NCI-H1694 treated with DMSO at 0.1 percent for 48 hours (cell line): Measurements from ENCODE around the gene PHF19.

Experiments used
- DNase-seq: peaks from one replicate; lab custom pipeline; 2025; lab: John Stamatoyannopoulos, UW

Gene PHF19

DNA sequence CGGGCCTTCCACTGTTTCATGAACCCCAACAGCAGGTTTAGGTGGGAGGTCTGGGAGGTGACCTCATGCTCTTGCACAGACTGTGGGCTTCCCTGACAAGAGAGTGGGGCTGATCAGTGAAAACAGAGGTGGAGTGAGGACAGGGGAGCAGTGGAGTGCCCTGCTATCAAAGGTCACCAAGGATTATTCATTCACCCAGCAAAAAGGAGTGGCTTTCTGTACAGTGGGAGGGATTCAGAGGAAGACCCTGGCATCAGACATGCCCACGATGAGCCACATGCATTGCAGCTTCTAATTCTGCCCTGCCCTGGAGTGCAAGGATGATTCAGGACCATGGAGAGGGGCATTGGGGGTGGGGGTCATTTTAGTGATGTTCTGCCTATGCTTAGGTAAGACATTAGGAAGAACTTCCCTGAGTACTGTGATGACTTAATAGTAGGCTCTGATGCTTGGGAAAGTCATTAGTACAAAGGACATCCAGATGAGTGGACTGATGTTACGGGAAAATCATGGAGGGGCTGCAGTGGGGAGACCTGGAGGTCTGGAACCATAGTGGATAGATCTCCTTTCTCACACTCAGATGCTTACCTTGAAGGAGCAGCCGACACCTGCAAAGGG, 36.8 kb upstream of the PHF19 start:
- DNase-seq = no peak

DNA sequence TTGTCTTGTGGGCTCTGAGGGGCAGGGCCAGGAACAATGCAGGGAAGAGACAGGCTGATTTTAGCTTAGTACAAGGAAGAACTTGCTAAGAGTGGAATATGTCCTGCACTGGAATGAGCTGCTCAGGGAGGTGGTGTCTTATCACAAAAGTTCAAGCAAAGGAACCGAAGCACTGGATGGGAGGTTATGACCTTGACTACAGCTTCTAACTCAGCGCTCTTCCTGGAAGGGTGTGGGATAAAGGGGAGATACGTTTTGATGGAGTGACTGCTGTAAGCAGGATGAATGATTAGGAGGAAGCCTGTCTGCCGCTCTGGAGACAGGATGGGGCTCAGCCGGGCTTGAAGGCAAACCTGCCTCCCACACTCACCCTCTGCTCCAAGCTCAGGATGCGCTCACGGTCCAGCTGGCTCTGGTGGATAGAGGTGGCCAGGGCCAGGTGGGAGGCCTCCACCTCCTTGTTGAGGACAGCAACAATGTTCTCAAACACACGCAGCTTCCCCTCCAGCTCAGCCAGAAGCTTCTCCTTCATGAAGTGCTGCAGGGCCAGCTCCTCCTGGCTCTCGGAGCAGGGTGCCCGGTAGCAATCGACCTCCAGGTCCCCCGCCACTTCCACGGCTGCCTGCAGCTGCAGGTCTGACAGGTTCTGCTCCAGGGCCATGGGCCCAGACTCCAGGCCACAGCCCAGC, 36.1 kb upstream of the PHF19 start:
- DNase-seq = no peak

DNA sequence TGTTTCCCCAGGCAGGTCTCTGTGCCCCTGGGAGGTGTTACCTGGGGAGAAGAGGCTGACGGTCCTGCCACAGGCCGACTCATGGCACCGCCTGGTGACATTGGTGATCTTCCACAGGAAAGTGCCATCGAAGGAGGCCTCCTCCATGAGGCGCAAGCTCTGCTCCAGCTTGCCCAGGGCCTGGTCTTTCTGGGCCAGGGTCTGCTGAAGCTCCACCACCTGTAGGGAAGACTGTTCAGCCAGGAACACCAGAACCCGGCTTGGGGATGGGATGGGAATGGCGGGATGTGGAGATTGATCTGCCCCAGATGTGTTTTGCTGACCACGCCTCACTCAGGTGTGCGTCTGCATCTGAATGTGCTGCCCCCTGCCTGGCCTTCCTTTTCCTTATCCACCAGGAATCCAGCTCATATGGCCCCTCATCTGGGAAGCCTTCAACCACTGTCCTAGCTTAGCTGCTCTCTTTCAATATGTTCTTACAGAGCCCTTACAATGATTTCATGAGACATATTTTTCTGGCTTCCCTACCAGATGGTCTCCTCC, 34.4 kb upstream of the PHF19 start:
- no peak for DNase-seq

DNA sequence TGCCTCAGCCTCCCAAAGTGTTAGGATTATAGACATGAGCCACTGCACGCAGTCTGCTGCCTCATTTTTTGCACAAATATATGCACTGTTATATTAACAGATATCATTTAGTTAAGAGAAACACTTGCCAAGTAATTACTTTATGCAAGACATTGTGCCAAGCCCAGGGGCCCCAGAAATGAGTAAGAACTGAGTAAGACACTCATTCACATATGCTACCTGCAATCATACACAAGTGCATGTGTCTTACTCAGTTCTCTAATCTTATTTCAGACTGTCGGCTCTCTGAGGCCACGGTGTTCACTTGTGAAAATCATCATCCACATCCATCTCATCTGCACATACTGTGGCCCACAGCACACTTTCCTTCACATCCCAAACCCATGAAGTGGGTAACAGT, 33.7 kb upstream of the PHF19 start:
- DNase-seq = no peak

DNA sequence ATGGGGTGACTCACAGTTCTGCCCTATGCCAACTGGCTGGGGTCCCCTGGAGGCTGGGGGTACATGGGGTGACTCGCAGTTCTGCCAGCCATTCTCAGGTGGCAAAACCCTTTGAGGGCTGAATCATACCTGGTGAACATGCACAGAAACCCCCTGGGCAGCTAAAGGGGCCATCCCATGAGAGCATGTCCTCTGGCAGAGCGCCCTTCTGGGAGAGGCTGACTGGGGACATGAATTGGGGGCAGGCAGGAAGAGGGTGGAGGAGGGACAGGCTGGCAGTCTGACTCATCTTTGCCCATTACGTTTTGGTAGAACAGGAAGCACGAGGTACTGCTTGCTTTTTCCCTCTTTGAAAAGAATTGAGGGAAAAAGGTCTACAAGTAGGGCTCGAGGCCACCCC, 32.9 kb upstream of the PHF19 start:
- no peak for DNase-seq

DNA sequence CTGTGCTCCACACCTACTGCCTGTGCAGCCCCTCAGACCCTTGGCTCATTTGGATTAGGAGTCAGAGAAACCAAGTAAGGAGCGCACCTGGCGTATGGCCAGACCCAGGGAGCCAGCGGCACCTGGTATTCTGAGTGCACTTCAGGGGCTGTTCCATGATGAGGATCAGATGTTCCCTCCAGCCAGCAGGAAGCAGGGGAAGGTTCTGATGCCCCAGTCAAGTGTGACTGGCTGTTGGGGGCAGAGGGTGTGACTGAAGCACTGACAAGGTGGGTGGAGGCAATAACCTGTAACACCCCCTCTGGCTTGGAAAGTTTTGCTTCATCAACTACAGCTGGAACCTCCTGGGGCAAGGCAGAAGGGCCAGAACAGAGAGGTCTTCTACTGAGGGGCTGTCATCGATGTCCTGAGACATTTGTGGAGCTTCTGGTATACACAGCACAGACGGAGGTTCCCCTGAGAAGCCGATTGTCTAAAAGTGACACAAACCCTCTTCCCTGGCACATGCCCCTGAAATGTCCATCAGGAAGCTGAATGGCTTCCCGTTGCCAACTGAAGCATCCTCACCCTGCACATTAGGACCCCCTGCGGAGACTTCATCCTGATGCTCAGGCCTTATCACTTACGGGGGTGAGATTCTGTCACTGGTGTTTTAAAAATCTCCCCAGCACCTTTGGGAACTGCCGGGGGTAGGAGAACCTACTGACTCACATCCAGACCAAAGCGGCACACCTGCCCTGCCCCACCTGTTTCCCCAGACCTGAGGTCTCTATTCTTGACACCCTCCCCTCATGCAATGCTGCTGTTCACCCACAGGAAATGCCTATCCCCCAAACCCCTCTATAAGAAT, 28.6 kb upstream of the PHF19 start:
- no peak for DNase-seq

DNA sequence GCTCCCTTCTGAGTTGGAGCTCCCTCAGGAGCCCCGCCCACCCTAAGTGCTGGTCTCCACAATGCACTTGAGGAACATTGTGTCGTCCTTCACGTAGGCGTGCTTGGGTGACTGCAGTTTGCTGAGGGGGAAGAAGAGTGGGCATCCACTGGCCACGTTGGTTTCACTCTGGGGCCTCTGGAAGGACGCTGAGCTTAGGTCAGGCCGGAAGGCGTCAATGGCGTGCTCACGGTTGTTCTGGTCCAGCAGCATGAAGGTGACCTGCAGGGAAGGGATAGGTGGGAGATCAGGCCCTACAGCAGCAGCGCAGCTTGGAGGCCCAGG, 28.0 kb upstream of the PHF19 start:
- no peak for DNase-seq

DNA sequence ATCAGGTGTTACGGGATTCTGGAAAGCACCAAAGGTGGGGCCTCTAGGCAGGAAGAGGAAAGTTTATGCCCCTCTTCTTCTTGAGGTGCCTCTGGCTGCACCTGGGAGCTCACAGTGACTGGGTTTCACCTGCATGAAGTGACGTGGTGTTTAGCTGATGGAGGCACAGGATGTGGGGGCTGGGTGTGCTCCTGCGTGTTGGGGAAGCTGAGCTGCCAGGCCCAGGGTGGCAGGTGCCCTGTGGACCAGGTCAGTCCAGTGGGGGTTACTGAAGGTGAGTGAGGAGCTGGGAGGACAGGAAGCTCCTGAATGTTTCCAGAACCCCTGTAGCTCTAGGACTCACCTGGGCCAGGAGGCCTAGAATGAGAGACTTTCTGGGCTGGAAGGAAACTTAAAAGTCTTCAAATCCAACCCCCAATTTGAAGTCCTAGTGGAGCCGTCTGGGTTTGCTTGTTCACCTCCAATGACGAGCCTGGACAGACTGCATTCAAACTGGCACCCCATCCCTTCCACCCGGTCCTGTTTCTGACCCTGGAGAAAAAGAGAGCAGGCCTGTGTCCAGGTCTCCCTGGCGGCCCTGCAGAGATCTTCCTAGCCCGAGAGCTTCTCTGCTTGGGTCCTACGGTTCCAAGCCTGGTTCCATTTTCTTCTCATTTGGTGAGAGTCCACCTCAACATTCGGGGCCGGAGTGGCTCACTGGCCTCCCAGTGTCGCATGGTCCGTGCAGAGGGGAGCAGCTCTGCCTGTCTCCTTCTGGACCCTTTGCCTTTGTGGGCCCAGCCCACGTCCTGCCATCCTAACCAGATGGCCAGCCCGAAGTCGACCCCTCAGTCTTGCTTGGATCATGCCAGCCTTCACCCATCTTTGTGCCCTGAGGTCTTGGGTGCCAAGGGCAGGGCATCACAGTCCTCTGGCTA, 27.3 kb upstream of the PHF19 start:
- no peak for DNase-seq

DNA sequence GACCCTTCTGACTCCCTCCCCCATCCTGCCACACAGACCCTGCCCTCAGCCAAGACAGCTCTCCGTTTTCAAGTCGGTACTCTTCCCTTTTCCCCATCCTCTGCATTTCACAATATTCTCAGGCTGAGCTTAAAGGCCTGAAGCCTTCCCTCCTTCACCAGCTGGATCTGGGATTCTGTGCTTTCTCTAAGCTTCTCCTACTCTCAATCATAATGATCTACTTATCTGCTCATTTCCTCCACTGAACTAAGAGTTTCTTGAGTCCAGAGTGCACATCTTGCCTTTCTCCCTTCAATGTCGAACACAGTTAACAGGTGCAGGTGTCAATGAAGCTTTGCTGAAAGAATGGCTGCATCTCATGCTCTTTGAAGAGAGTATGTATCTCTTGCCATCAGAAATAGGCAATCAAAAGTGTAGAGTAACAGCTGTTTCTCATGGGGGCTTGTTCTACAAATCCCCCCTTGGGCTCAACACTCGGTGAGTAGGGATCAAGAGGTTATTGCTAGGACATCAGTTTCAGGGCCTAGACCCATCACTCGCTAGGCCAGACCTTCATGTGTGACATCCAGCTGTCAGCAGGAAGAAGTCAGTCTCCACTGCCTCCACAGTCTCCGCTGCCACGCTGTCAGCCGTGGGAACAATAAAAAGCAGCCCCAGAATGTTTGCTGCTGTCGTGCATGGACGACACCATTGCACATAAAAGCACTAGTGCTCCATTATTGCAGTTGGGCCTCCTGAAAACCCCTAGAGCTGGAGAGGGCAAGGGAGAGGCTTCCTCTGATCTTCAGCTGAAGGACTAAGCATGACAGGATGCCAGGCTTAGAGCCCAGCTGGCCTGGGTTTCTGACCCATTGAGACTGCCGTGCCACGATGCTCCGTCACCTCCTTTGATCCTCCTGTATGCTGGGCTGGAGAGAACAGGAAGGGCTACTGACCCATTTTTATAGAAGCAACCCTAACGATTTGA, 25.9 kb upstream of the PHF19 start:
- DNase-seq = no peak

DNA sequence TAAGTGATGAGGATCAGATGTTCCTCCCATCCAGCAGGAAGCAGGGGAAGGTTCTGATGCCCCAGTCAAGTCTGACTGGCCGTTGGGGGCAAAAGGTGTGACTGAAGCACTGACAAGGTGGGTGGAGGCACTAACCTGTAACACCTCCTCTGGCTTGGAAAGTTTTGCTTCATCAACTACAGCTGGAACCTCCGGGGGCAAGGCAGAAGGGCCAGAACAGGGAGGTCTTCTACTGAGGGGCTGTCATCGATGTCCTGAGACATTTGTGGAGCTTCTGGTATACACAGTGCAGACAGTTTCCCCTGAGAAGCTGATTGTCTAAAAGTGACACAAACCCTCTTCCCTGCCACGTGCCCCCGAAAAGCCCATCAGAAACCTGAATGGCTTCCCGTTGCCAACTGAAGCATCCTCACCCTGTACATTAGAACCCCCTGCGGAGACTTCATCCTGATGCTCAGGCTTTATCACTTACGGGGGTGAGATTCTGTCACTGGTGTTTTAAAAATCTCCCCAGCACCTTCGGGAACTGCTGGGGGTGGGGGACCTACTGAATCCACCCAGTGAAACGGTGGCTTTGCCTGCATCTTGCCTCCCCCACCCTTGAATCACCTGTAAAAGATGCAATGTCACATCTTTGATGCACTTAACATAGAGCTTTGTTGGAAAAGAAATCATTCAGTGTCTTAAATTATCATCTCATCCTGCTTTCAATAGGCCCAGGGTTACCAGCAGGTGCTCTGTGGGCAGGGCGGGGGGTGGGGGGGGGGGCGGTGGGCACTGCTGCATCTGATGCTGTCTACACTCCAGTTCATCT, 25.0 kb upstream of the PHF19 start:
- DNase-seq = no peak

DNA sequence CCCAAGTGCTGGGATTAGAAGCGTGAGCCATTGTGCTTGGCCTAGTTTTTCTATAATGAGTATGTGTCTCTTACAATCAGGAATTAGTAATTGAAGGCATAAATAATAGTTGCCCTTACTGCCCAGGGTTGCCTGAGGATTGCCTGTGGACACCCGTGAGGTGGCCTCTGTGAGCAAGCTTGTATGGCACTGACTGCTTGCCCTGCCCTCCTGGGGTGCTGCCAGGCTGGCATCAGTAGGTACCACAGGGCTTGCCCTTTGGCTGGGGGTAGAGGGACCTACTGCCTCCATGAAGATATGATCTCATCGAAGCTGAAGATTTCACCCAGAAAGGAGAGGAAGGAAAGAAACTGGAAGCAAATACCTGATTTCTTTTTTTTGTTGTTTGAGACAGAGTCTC, 23.8 kb upstream of the PHF19 start:
- no peak for DNase-seq

DNA sequence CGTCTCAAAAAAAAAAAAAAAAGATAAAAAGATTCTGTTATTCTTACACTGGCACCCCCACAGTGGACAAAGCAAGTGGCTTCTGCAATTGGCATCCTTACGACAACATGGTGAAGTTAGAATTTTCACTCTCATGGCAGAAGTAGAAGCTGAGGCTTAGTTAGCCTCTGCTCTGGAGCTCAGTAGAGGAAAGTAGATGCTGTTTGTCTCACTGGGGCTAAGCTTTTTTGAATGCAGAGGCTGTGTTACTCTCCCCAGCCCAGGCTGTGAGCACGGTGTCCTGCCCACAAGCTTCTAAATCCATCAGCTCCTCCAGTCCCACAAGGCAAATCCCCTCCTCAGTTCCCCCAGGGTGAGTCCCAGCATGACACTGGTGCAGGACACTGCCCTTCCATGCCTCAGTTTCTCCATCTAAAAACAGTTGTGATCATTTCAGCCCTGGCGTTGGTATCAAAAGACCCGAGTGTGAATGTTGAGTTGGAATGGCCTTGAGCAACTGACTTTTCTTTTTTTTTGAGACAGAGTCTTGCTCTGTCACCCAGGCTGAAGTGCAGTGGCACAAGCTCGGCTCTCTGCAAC, 22.6 kb upstream of the PHF19 start:
- DNase-seq = no peak

DNA sequence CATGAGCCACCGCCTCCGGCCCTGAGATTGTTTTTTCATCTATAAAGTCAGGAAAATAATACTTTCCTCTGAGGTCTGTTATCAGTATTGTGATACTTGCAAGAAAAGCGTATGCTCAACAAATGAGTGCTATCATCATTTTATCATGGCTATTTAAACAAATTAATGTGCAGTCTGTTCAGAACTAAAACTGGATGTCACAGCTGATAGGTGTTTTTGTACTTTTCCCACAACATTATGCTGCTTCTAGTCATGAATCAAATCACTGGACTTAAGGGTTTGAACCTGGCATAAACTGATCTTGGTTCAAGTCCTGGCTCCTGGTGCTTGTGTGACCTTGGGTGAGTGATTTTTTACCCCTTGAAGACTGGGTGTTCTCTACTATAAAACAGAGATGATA, 21.4 kb upstream of the PHF19 start:
- DNase-seq = no peak

DNA sequence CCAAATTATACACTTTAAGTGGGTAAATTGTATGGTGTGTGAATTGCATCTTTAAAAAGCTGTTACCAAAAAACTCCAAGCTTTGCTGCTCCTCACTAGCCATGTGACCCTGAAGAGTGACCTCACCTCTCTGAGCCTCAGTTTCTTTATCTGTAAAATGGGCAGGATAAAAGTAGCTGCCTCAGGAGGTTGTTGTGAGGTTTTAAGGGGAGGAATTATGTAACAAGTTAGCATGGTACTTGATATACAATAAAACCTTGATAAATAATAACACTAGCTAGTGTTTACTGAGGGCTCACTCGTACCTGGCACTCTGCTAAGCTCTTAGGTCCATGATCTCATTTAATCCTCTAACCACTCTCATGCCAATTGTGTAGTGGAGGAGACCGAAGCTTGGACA, 19.0 kb upstream of the PHF19 start:
- DNase-seq = no peak

DNA sequence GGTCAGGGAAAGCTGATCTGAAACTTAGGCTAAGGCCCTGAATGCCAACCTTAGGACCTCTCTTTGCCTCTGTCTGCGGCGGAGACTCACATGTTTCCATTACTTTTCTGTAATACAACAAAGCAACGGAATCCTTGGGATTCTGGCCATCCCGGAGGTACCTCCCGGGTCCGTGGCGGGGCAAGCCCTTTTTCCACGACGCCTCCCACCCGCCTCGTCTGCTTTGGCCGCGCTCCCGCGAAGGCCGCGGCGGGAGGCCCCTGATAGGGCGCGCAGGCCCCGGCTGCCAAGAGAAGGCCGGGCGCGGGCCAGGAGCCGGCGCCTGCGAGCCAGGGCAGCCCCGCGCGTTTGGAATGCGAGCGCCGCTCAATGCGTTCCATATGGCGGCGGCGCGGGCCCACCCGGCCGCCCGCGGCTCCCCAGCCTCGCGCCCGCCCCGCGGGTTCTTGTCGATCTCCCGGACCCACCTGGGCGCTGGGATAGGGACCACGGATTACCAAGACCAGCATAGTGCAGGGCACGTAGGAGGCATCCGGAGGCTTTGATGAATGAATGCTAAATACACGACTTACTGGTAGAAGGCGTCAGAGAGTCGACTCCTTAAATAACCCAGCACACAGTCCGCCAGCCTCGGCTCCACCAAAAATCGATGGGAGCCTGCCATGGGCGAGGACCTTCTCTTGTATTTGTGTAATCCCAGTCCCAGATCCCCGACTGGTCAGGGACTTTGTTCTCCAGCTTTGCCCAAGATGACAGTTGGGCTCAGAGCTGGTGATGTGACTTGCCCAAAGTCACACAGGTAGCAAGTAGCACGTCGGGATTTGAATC, 17.5 kb upstream of the PHF19 start:
- no peak for DNase-seq

DNA sequence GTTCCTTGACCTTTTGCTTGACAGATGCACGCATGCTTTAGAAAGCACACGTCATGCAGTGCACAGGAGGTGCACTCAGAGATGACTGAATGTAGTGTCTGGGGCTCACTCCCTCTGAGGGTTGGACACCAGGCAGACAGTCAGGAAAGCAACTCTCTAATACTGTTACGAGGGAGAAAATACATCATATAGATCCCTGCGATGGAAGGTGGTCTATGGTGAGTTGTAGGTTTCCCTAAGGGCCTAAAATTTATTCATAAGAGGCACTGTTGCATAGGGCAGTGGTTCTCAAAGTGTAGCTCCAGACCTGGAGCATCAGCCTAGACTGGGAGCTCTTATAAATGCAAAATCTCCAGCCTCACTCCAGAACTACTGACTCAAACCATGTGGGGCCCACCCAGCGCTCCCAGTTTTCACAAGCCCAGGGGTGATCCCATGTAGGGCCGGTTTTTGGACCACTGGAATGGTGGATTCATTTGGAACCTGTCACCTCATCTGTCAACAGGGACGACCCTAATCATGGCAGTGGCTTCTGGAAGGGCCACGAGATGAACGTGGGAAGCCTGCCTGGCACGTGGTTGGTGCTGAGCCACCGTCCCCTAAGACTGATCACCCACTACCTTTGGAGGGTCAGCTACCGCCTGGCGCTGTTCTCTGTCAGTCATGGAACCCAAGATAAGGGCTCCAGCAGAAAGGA, 16.8 kb upstream of the PHF19 start:
- no peak for DNase-seq

DNA sequence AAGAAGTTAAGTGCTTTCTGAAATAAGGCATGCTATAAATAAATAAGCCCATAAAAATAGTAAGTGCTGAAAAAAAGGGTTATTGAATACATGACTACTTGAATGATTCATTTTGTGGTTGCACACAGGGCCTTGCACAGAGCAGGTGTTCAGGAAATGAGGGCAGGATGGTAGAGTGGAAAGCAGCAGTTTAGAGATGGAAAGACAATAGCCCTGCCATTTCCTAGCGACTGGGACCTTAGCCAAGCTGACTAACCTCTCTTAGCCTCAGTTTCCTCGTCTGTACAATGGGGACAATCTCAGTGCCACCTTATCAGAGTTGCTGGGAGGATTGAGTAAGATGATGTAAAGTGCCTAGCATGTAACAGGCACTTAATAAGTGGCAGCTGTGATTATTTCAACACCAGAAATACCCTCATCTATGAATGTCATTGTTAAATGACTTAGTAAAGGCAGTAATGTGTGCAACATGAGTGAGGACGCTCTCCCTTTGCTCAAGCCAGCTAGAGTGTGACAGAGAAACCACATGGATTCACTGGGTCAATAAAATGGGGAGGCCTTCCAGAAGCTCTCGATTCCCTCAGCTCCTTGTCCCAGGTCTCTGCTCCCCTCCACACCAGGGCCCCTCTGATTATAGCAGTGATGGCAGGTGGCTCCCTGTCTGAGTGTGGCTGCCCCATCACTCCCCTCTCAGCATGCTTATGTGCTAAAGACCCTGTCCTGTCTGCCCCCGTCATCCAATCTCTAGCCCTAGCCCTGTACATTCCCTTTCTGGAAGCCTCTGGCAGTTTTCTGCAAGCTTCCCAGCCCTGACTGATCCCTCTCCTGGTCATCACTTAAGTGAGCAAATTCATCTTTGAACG, 16.0 kb upstream of the PHF19 start:
- DNase-seq = no peak
